ENCODE data around the gene TAS1R3.

DNA sequence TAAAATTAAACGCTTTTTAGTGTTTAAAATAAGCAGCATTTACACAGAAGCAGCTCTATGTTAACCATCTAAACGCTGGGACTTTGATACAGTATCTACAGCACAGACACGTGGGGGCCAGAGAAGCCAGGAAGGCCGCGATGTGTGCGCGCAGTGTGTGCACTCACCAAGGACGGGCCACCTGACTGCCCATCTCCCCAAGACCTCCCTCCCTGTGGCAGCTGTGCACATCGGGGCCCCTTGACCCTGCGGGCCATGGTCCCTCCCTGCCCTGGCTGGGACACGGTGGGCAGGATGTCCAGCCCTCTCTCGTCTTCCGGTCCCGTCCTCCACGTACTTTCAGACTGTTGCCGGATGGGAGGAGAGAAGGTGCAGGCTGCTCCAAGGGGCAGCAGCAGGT, 4.2 kb downstream of the TAS1R3 start:
- TF ChIP-seq, protein P1, sequence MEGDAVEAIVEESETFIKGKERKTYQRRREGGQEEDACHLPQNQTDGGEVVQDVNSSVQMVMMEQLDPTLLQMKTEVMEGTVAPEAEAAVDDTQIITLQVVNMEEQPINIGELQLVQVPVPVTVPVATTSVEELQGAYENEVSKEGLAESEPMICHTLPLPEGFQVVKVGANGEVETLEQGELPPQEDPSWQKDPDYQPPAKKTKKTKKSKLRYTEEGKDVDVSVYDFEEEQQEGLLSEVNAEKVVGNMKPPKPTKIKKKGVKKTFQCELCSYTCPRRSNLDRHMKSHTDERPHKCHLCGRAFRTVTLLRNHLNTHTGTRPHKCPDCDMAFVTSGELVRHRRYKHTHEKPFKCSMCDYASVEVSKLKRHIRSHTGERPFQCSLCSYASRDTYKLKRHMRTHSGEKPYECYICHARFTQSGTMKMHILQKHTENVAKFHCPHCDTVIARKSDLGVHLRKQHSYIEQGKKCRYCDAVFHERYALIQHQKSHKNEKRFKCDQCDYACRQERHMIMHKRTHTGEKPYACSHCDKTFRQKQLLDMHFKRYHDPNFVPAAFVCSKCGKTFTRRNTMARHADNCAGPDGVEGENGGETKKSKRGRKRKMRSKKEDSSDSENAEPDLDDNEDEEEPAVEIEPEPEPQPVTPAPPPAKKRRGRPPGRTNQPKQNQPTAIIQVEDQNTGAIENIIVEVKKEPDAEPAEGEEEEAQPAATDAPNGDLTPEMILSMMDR (IDR thresholded peaks at IDR 0.05): no peak
- TF ChIP-seq FOXJ3 (CRISPR knock-in tag; IDR thresholded peaks at IDR 0.05; ENCODE audit: borderline replicate concordance): no peak

All from WTC11 (cell line).